B cell (primary cell): ENCODE measurements around the gene CD300LD.
A peak's percentile ranks its signal among the peaks of the same experiment; 100 is the strongest.

Source experiments
- CTCF ChIP-seq: fragments of 200-600 bp; IDR thresholded peaks from one replicate; pipeline ENCODE4 v1.8.0; 2022; ENCODE audit warnings: antibody characterized with exemption, mild to moderate bottlenecking
- EZH2 ChIP-seq: IDR thresholded peaks from 2 replicates; pipeline ENCODE4 v1.6.1; 2012; ENCODE audit warnings: borderline replicate concordance, low read depth, mild to moderate bottlenecking, moderate library complexity, low read length; ENCODE audit not compliant: insufficient read depth, poor library complexity, severe bottlenecking

DNA sequence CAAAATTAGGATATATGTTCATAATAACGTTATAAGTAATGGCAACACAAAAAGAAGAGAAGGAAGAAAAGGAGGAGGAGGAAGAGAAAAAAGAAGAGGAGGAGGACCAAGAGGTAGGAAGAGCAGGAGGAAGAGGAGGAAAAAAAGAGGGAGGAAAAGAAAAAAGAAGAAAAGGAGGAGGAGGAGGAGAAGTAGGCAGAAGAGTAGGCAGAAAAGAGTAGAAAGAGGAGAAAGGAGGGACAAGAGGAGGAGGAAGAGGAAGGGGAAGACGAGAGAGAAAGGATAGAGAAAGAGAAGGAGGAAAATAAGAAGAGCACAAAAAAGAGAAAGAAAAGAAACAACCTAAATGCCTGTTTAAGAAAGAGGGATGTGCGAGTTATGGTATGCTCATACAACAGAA lies 55.2 kb downstream of the CD300LD start:
- TF ChIP-seq EZH2 (no peak), CTCF (peak; percentile 18)
